Muscle layer of colon (tissue), 2 donors: ENCODE results near the gene PHLDA1.

Experiments used
- H3K27ac ChIP-seq: one replicate; pipeline ENCODE4 v1.7.0; 2013; ENCODE audit warnings: low read depth, mild to moderate bottlenecking, low read length, moderate library complexity
- H3K27me3 ChIP-seq, 2 donors: one replicate each; pipeline ENCODE4 v1.7.0; 2013; ENCODE audit warnings: low read length in 2 of 2, mild to moderate bottlenecking in 2 of 2; ENCODE audit not compliant: insufficient read depth in 2 of 2, control insufficient read depth in 1 of 2
- H3K36me3 ChIP-seq: one replicate; pipeline ENCODE4 v1.7.0; 2013; ENCODE audit warnings: mild to moderate bottlenecking, low read length; ENCODE audit not compliant: insufficient read depth
- H3K4me1 ChIP-seq: one replicate; pipeline ENCODE4 v1.7.0; 2013; ENCODE audit warnings: mild to moderate bottlenecking, low read length; ENCODE audit not compliant: insufficient read depth
- H3K4me3 ChIP-seq, 2 donors: one replicate each; pipeline ENCODE4 v1.7.0; 2013; ENCODE audit warnings: low read length in 2 of 2, low read depth in 1 of 2, mild to moderate bottlenecking in 1 of 2, moderate library complexity in 1 of 2
- H3K9ac ChIP-seq: one replicate; pipeline ENCODE4 v1.7.0; 2013; ENCODE audit warnings: low read length
- H3K9me3 ChIP-seq: one replicate; pipeline ENCODE4 v1.7.0; 2013; ENCODE audit warnings: mild to moderate bottlenecking, low read length
- donor health status: abdominal sarcoma.
- donor health status: Adenocarcinoma of cecum.

PHLDA1 gene

GRCh38 chr12:76013603-76014002, 18.0 kb downstream of the PHLDA1 start:
- no peaks in the 10 kb centered on the region for H3K36me3 ChIP-seq
- no peak overlapping the region for H3K9ac ChIP-seq
- H3K27ac ChIP-seq: no peak overlapping the region
- no peak overlapping the region for H3K4me3 ChIP-seq
- H3K4me1 ChIP-seq: no peaks in the 10 kb centered on the region
- no peaks in the 10 kb centered on the region for H3K9me3 ChIP-seq
- H3K27me3 ChIP-seq: no peaks in the 10 kb centered on the region

GRCh38 chr12:76012644-76013043, 18.9 kb downstream of the PHLDA1 start:
- Histone ChIP-seq H3K36me3 (no peaks in the 10 kb centered on the region), H3K27ac (no peak overlapping the region), H3K4me3 (no peak overlapping the region), H3K27me3 (no peaks in the 10 kb centered on the region), H3K9ac (no peak overlapping the region), H3K4me1 (no peaks in the 10 kb centered on the region), H3K9me3 (no peaks in the 10 kb centered on the region)

GRCh38 chr12:76010732-76011458, 20.7 kb downstream of the PHLDA1 start:
- H3K9ac ChIP-seq: no peak overlapping the region
- H3K36me3 ChIP-seq: no peaks in the 10 kb centered on the region
- no peak overlapping the region for H3K27ac ChIP-seq
- H3K4me3 ChIP-seq: no peak overlapping the region
- no peaks in the 10 kb centered on the region for H3K27me3 ChIP-seq
- H3K9me3 ChIP-seq: no peaks in the 10 kb centered on the region
- no peaks in the 10 kb centered on the region for H3K4me1 ChIP-seq

- Histone ChIP-seq H3K4me3 (no peak overlapping the region), H3K27me3 (no peaks in the 10 kb centered on the region), H3K36me3 (no peaks in the 10 kb centered on the region), H3K27ac (no peak overlapping the region), H3K9ac (no peak overlapping the region), H3K9me3 (no peaks in the 10 kb centered on the region), H3K4me1 (no peaks in the 10 kb centered on the region)
These were observed 23.1 kb downstream of the PHLDA1 start for GRCh38 chr12:76008428-76008827.

- no peak overlapping the region for H3K27ac ChIP-seq
- no peak overlapping the region for H3K4me3 ChIP-seq
- no peaks in the 10 kb centered on the region for H3K4me1 ChIP-seq
- H3K36me3 ChIP-seq: no peaks in the 10 kb centered on the region
- H3K9ac ChIP-seq: no peak overlapping the region
- no peaks in the 10 kb centered on the region for H3K27me3 ChIP-seq
- H3K9me3 ChIP-seq: no peaks in the 10 kb centered on the region
These were observed 23.9 kb downstream of the PHLDA1 start for GRCh38 chr12:76007640-76008039.

GRCh38 chr12:76006028-76006925, 25.3 kb downstream of the PHLDA1 start:
- H3K9me3 ChIP-seq: no peaks in the 10 kb centered on the region
- no peaks in the 10 kb centered on the region for H3K27me3 ChIP-seq
- no peaks in the 10 kb centered on the region for H3K36me3 ChIP-seq
- H3K9ac ChIP-seq: no peak overlapping the region
- H3K4me1 ChIP-seq: no peaks in the 10 kb centered on the region
- H3K4me3 ChIP-seq: no peak overlapping the region
- H3K27ac ChIP-seq: no peak overlapping the region

- no peak overlapping the region for H3K4me3 ChIP-seq
- no peaks in the 10 kb centered on the region for H3K36me3 ChIP-seq
- H3K27me3 ChIP-seq: no peaks in the 10 kb centered on the region
- no peak overlapping the region for H3K9ac ChIP-seq
- no peak overlapping the region for H3K27ac ChIP-seq
- no peaks in the 10 kb centered on the region for H3K4me1 ChIP-seq
- no peaks in the 10 kb centered on the region for H3K9me3 ChIP-seq
These were observed 28.3 kb downstream of the PHLDA1 start for GRCh38 chr12:76003355-76003638.

- no peaks in the 10 kb centered on the region for H3K36me3 ChIP-seq
- H3K27me3 ChIP-seq: no peaks in the 10 kb centered on the region
- no peak overlapping the region for H3K27ac ChIP-seq
These were observed 28.8 kb downstream of the PHLDA1 start for GRCh38 chr12:76002598-76003354.

GRCh38 chr12:75998292-75999063, 33.1 kb downstream of the PHLDA1 start:
- Histone ChIP-seq H3K4me3 (no peak overlapping the region), H3K27ac (no peak overlapping the region), H3K9me3 (no peaks in the 10 kb centered on the region), H3K9ac (no peak overlapping the region), H3K4me1 (no peaks in the 10 kb centered on the region), H3K36me3 (no peaks in the 10 kb centered on the region), H3K27me3 (no peaks in the 10 kb centered on the region)

More at GRCh38 chr12:76002598-76003354, 28.8 kb downstream of the PHLDA1 start:
- no peak overlapping the region for H3K9ac ChIP-seq
- H3K4me3 ChIP-seq: no peak overlapping the region
- no peaks in the 10 kb centered on the region for H3K9me3 ChIP-seq
- no peaks in the 10 kb centered on the region for H3K4me1 ChIP-seq

GRCh38 chr12:75997658-75998057, 33.9 kb downstream of the PHLDA1 start:
- H3K27me3 ChIP-seq: no peaks in the 10 kb centered on the region
- H3K9ac ChIP-seq: no peak overlapping the region
- no peaks in the 10 kb centered on the region for H3K9me3 ChIP-seq
- H3K4me1 ChIP-seq: no peaks in the 10 kb centered on the region
- no peaks in the 10 kb centered on the region for H3K36me3 ChIP-seq
- H3K4me3 ChIP-seq: no peak overlapping the region
- no peak overlapping the region for H3K27ac ChIP-seq
